HepG2 (cell line): Measurements from ENCODE around the gene ZFP64. TPM values are rescaled to one million over a fixed set of nuclear protein-coding genes. Genes with fewer than 3 reads are reported as not detected.

Experiments
- ARID5B ChIP-seq: IDR thresholded peaks from 2 replicates; pipeline ENCODE4 v1.4.0; 2020; ENCODE audit warnings: mild to moderate bottlenecking, missing genetic modification reagents
- BCLAF1 ChIP-seq: fragments of 450-650 bp; IDR thresholded peaks from 2 replicates; pipeline ENCODE4 v1.6.1; 2017; ENCODE audit warnings: mild to moderate bottlenecking
- KIAA2018 ChIP-seq: sonication (generic); formaldehyde crosslinking; IDR thresholded peaks from 2 replicates; pipeline ENCODE4 v1.5.0; 2020; ENCODE audit warnings: mild to moderate bottlenecking, missing genetic modification reagents, borderline replicate concordance
- ZBTB37 ChIP-seq: sonication (generic); formaldehyde crosslinking; IDR thresholded peaks from 2 replicates; pipeline ENCODE4 v1.4.0; 2020; ENCODE audit warnings: mild to moderate bottlenecking, missing genetic modification reagents
- ZNF678 ChIP-seq: sonication (generic); formaldehyde crosslinking; IDR thresholded peaks from 2 replicates; pipeline ENCODE4 v1.4.0; 2020; ENCODE audit warnings: mild to moderate bottlenecking, missing genetic modification reagents
- ZNF780A ChIP-seq: sonication (generic); formaldehyde crosslinking; IDR thresholded peaks from 2 replicates; pipeline ENCODE4 v1.8.0; 2022; ENCODE audit warnings: mild to moderate bottlenecking, missing genetic modification reagents, moderate library complexity
- ZXDC ChIP-seq: sonication (generic); formaldehyde crosslinking; IDR thresholded peaks from 2 replicates; pipeline ENCODE4 v1.5.0; 2020; ENCODE audit warnings: mild to moderate bottlenecking, missing genetic modification reagents
- polyA plus RNA-seq, 8 experiments: library from polyadenylated mRNA; depleted of rRNA in 3 of 8; stranded (reverse) in 7 of 8; unstranded in 1 of 8; fragments of >200 nt; fragmentation: Illumina TruSeq in 4 of 8; extraction: Trizol in 4 of 8; gene quantifications; 2 replicates each; pipeline versions ENCODE4 v1.2.1 to v1.2.3, GENCODE V29; 2011 to 2016; ENCODE audit warnings: low read depth in 4 of 8, missing spikeins in 1 of 8, mixed read lengths in 1 of 8; ENCODE audit not compliant: insufficient read depth in 1 of 8
- total RNA-seq, 5 experiments: library from RNA; depleted of rRNA; stranded (reverse); fragments of >200 nt; fragmentation: Illumina TruSeq; extraction: Trizol; gene quantifications; 2 replicates each; pipeline ENCODE4 v1.2.3, GENCODE V29; 2016; ENCODE audit warnings: low read depth in 1 of 5

Gene ZFP64
- total and polyA plus RNA-seq, 2 of the 13 experiments (the other 11 are each of a cell fraction or from before 2014, with no cell fraction given): 12.0 to 24.3 TPM

- no peak for TF ChIP-seq ZXDC
- TF ChIP-seq ARID5B (CRISPR knock-in tag): peak; percentile 22; the same call in 1 of the 2 replicates
- no peak for TF ChIP-seq ZBTB37 (CRISPR knock-in tag)
- TF ChIP-seq ZNF780A (CRISPR knock-in tag): no peak; the same call in none of the 2 replicates
- TF ChIP-seq BCLAF1: no peak
- no peak; the same call in 1 of the 2 replicates for TF ChIP-seq ZNF678 (CRISPR knock-in tag)
- TF ChIP-seq KIAA2018: no peak
These were observed at the start of gene ZFP64 (continued) for GRCh38 chr20:52191132-52191915.
